HepG2 (cell line): Measurements from ENCODE around the gene DPH1.

Source experiments
- ADNP ChIP-seq: sonication (generic); formaldehyde crosslinking; IDR thresholded peaks from 2 replicates; pipeline ENCODE4 v1.4.0; 2020; ENCODE audit warnings: missing genetic modification reagents
- ARNT ChIP-seq: fragments of 450-650 bp; IDR thresholded peaks from 2 replicates; pipeline ENCODE4 v1.6.1; 2017
- BRF2 ChIP-seq: sonication (generic); formaldehyde crosslinking; IDR thresholded peaks from 2 replicates; pipeline ENCODE4 v1.8.1; 2022; ENCODE audit warnings: mild to moderate bottlenecking, missing genetic modification reagents
- FOXJ3 ChIP-seq: sonication (generic); formaldehyde crosslinking; IDR thresholded peaks from 2 replicates; pipeline ENCODE4 v1.4.0; 2020; ENCODE audit warnings: missing genetic modification reagents, mild to moderate bottlenecking, borderline replicate concordance
- FOXO1 ChIP-seq: sonication (generic); formaldehyde crosslinking; IDR thresholded peaks from 2 replicates; pipeline ENCODE4 v1.4.0; 2020; ENCODE audit warnings: missing genetic modification reagents
- HMGXB4 ChIP-seq, 2 experiments: sonication (generic) in 1 of 2; formaldehyde crosslinking in 1 of 2; IDR thresholded peaks; 2 replicates each; pipeline versions ENCODE4 v1.4.0 to v1.6.1; 2018 to 2020; ENCODE audit warnings: missing genetic modification reagents in 2 of 2, borderline replicate concordance in 1 of 2, low read depth in 1 of 2, mild to moderate bottlenecking in 1 of 2, missing biosample characterization in 1 of 2
- HOXA7 ChIP-seq: sonication (generic); formaldehyde crosslinking; IDR thresholded peaks from 2 replicates; pipeline ENCODE4 v1.8.1; 2022; ENCODE audit warnings: mild to moderate bottlenecking, missing genetic modification reagents, moderate library complexity
- PATZ1 ChIP-seq: sonication (generic); formaldehyde crosslinking; IDR thresholded peaks from 2 replicates; pipeline ENCODE4 v1.4.0; 2020; ENCODE audit warnings: missing genetic modification reagents
- USF2 ChIP-seq, 2 experiments: sonication (generic) in 1 of 2; formaldehyde crosslinking in 1 of 2; IDR thresholded peaks; 2 replicates each; pipeline versions ENCODE4 v1.5.1 to v1.6.1; 2011 to 2020; ENCODE audit warnings: borderline replicate concordance in 1 of 2, low read depth in 1 of 2, low read length in 1 of 2, mild to moderate bottlenecking in 1 of 2, missing genetic modification reagents in 1 of 2, moderate library complexity in 1 of 2
- ZBTB21 ChIP-seq: sonication (generic); formaldehyde crosslinking; IDR thresholded peaks from 2 replicates; pipeline ENCODE4 v1.4.0; 2020; ENCODE audit warnings: missing genetic modification reagents
- TF ChIP-seq, protein P1 (sequence below), 2 experiments: IDR thresholded peaks; 2 replicates each; pipeline ENCODE4 v1.6.1; 2011 to 2012; ENCODE audit warnings: low read length in 2 of 2, borderline replicate concordance in 1 of 2, low read depth in 1 of 2, mild to moderate bottlenecking in 1 of 2, moderate library complexity in 1 of 2

- TF ChIP-seq FOXO1 (CRISPR knock-in tag) (no peak), USF2 (IDR thresholded peaks at IDR 0.05; ENCODE audit: low read depth, low read length) (no peak), USF2 (CRISPR knock-in tag; IDR thresholded peaks at IDR 0.05; ENCODE audit: borderline replicate concordance) (no peak), HOXA7 (CRISPR knock-in tag) (no peak), BRF2 (CRISPR knock-in tag) (no peak), HMGXB4 (CRISPR knock-in tag; IDR thresholded peaks at IDR 0.05; ENCODE audit: borderline replicate concordance in 1 of 2, low read depth in 1 of 2) (no peak), FOXJ3 (CRISPR knock-in tag) (no peak), ZBTB21 (CRISPR knock-in tag) (no peak), ADNP (no peak), ARNT (no peak), PATZ1 (no peak)
- TF ChIP-seq, protein P1, sequence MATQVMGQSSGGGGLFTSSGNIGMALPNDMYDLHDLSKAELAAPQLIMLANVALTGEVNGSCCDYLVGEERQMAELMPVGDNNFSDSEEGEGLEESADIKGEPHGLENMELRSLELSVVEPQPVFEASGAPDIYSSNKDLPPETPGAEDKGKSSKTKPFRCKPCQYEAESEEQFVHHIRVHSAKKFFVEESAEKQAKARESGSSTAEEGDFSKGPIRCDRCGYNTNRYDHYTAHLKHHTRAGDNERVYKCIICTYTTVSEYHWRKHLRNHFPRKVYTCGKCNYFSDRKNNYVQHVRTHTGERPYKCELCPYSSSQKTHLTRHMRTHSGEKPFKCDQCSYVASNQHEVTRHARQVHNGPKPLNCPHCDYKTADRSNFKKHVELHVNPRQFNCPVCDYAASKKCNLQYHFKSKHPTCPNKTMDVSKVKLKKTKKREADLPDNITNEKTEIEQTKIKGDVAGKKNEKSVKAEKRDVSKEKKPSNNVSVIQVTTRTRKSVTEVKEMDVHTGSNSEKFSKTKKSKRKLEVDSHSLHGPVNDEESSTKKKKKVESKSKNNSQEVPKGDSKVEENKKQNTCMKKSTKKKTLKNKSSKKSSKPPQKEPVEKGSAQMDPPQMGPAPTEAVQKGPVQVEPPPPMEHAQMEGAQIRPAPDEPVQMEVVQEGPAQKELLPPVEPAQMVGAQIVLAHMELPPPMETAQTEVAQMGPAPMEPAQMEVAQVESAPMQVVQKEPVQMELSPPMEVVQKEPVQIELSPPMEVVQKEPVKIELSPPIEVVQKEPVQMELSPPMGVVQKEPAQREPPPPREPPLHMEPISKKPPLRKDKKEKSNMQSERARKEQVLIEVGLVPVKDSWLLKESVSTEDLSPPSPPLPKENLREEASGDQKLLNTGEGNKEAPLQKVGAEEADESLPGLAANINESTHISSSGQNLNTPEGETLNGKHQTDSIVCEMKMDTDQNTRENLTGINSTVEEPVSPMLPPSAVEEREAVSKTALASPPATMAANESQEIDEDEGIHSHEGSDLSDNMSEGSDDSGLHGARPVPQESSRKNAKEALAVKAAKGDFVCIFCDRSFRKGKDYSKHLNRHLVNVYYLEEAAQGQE (IDR thresholded peaks at IDR 0.05; ENCODE audit: borderline replicate concordance in 1 of 2, low read depth in 1 of 2, low read length in 2 of 2): no peak
Measured at GRCh38 chr17:2093349-2093748, 63.4 kb downstream of the DPH1 start.
